IPS-11a (cell line): Measurements from ENCODE around the gene LSAMP.

Experiments
- H3K4me3 ChIP-seq: one replicate; pipeline ENCODE4 v1.5.1; 2013; ENCODE audit warnings: low read depth, low read length, control low read depth

LSAMP gene

DNA sequence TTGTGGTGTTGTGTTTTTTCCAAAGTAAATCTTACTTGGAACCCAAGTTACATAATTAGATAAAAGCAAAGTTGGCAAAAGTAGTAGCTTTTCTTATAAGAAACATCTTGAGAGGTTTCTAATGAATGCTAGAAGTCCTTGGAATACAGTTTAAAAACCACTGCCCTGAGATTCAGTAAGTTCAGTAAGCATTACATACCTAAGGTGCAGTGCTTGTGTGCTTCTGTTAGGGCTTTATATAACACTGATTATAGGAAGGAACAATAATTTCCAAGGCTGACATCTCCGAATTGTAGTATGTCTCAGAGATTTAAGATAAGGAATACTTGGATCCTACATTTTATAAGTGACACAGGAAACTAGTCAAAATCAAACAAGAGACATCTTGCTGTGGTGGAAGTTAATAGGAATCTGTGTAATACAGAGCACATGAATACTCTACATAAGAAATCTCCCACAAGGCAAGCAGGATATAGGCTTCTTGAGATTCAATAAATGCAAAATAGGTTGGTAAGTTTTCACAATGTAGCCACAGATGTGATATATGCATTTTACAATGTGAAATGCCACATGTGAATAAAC is 268.2 kb downstream of the LSAMP start:
- no peak overlapping the region for H3K4me3 ChIP-seq

DNA sequence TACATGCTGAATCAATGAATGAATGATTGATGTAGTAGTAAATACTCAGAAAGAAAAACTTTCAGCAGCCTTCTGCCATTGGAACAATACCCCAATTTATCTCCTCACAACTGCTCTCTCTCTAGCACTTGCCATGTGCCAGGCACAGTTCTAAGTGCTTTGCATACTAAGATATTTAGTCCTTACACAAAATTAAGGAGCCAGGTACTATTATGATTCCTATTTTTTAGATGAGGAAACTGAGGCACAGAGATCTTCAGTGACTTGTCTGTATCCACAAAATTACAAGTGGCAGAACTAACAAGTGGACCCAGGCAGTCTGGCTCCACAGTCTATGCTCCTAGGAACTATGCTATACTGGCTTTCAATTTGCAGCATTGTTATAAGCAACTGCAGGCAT is 279.2 kb downstream of the LSAMP start:
- H3K4me3 ChIP-seq, result no peak overlapping the region

DNA sequence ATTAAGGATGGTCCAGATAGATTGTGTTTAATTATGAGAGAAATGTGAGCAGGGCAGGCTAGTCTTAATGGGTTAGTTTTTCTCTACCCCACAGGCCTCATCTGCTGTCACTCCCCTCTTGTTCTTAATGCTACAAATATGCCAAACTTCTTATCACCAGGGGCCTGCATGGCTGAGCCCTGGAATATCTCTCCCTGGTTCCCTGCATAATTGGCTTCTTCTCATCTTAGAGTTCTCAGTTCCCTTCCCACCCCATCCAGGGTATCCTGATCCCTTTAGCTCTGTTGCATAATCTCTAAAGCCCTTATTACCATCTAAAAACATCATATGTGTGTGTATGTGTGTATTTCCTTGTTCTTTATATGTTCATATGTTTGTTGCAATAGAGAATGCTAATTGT is 279.6 kb downstream of the LSAMP start:
- no peak overlapping the region for H3K4me3 ChIP-seq

DNA sequence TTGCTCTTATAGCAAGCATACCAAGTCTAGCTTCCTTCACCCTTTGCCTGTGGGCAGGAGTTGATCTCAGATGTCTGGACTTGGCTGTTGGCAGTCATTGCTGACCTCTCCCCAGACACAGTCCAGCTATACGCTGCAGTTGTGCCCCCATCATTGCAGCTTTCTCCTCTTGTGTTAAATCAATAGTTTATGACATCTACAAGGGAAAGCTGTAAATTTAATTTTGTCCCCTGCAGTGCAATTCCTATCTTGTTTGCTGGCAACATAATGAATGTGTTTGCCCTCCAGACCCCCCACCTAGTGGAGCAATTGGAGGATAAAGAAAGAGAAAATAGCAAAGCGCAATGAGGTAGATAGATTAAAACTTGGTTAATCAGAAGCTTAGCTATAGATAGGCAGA is 280.2 kb downstream of the LSAMP start:
- no peak overlapping the region for H3K4me3 ChIP-seq

DNA sequence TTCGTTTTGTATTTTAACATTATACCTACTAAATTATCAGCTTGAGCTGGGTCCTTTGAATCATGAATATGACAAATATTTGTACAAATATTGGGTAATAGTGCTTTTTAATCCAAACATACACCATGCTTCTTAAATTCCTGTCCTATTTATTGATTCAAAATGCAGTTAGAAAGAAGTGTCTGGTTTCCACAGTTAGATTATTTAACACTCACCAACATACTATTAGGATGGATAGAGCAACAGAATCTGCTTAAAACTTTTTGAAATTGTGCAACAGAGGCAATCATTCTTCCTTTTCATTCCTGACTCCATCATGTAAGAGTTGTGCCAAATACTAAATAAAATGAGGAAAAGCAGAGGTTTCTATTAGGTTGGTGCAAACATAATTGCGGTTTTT is 281.2 kb downstream of the LSAMP start:
- H3K4me3 ChIP-seq, result no peak overlapping the region

DNA sequence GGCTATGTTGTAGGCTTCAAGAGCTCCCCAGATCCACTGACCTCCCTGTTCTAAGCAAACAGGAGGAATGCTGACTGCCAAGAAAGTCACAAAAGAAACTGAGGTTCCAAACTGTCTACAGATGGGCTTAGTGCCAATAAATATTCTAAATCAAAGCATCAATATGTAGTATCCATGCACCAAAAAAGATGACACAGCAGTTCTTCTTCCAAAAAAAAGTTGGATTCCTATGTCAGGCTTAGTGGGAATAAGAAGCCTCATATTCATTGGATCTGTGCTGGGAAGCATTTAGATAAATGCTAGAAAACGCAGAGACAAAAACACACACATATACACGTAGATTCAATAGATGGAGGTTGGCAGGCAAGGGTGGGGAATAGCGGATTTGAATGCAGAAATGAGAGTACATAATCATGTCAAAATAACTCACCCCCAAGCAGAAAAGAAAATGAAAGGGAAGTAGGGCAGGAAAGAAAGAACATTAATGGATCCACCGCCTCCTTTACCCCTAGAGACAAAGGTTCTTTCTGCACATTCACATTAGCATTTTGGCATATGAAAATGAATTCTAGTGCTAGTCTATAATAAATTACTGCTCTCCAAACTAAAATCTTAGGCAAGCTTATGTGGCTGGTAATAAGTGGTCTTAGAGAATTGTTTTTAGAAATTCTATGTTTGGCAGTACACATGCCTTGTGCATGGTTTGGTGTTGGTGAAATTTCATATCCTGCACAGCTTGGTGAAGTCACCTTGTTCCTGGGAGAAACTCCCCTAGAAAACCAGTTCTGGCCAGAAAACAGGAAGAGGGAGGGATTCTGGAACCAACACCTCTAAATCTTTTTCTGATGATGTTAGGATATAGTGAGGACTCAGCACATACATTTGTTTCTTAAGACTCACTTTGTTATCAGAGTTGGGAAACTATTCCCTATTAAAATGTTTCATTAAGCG is 283.4 kb downstream of the LSAMP start:
- H3K4me3 ChIP-seq, result no peak overlapping the region

DNA sequence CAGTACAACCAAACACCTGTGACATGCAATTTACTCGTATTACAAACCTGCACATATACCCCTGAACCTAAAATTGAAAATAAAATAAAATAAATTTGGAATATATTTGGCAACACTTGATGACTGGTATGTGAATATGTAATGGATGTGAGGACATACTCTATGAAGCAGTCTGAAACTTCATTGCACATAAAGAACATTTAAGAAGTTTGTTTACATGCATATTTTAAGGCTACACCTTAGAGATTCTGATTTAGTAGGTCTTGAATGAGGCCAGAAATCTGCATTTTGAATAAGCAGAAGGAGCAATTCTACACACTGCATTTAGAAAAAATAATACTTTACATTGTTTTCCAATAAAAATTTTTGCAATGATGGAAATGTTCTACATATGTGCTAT is 284.7 kb downstream of the LSAMP start:
- H3K4me3 ChIP-seq, result no peak overlapping the region

DNA sequence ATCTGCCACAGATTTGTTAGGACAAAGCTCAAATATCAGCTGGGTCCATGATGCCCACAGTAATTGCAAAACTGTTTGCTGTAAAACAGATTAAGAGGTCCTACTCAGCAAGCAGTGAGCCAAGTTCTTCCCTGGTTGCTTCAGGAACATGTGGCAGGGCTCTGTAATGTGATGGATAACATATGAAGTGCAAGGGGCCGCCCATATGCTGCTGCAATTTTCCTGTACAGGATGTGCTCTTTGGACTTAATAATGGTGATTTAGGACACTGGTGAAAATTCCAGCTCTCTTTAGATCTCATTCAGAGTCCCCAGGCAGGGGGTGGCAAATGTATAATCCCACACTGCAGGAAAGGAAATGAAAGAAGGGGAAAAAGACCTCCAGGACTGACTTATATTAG is 289.4 kb downstream of the LSAMP start:
- no peak overlapping the region for H3K4me3 ChIP-seq

DNA sequence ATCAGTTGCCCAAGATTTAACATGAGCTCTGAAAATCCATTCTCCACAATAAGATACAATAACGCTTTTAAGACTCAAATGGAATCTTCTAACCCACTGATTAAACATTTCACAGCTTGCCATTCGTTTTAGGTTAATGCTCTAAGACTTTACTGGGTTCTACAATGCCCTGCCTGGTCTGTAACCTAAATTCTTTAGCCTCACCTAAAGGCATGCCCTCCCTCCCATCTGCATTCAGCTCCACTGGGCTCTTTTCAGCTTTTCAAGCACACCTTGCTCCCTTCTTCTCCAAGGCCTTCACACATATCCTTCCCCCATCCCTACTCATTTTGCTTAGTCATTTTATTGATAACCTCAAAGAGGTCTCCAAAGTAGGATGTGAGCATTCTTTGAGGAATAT is 290.9 kb downstream of the LSAMP start:
- H3K4me3 ChIP-seq, result no peak overlapping the region

DNA sequence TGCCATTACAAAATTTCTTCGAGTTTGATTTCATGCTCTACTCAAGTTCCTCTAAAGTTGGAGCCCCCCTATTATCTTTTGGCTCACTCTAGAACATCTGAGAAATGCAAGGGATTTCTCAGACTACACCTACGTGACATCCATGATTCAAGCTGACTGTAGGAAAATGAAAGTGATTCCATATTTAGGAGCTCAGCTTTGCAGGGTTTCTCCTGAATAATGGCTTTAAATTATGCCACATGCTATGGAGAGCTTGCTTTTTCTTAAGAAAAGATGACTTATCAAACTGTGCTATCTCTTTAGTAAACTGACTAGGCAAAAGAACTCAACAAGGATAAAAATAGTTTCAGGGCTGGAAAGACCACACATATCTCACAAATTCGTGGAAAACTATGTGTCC is 292.1 kb downstream of the LSAMP start:
- no peak overlapping the region for H3K4me3 ChIP-seq

DNA sequence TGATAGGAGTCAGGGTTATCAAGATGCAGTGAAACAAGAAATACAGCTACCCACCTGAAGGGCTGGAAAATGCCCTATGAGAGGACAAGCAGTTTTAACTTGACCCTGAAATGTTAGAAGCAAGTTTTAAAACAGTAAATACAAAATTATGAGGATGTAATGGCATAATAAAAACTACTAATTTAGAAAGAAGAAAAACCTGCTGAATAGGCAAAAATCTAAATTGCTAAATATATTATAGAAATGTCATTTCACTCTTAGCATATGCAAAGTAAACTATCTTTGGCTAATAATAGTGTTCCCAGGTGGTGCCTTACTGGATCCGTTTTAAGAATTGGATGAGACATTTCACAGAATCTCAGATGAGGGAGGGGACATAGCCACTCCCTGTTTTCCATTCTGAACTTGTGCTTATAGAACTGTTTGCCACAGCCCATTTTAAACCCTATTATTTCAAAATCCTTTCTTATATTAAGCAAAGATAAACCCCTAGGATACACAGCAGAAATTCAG is 294.6 kb downstream of the LSAMP start:
- no peak overlapping the region for H3K4me3 ChIP-seq

DNA sequence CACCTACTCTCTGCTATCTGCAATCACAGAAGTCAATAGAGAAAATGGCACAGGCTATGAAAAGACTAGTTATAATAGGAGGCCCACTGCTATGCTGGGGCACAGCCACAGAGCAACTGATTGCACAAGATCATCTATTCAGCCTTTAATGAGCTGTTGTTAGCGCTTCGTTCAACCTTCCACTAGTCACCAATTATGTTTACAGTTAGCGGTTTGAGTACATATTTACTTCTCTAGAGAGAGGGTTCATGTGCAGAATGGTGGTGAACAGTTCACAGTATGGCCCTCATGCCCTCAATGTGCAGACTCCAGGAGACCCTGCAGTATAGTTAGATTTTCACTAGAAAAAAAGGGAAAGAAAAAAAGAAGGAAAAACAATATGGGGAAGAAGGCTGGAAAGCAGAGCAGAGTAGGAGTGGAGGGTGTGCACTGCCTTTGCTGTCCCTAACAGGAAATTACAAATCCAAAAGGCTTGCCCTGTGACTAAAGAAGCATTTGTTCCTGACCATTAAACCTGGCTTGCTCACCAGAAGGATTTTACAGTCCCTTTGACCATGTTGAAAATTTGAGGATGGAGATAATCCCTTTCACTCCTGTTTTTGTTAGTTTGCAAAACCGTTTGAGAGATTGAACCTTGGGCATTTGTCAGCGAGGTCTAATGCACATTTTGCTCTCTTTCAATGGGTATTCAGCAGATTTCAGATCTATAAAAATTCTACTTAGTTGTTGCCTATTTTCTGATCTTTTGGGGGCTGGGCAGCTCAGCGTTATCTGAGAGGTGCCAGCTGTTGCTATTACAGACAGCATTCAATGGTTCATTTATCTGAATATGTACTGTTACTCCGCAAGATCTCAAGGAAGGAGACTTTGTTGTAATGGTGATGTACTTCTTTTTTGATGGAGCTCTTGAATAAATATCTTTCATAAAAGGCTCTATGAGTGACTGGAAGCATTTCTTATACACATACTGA is 296.1 kb downstream of the LSAMP start:
- H3K4me3 ChIP-seq, result no peak overlapping the region

DNA sequence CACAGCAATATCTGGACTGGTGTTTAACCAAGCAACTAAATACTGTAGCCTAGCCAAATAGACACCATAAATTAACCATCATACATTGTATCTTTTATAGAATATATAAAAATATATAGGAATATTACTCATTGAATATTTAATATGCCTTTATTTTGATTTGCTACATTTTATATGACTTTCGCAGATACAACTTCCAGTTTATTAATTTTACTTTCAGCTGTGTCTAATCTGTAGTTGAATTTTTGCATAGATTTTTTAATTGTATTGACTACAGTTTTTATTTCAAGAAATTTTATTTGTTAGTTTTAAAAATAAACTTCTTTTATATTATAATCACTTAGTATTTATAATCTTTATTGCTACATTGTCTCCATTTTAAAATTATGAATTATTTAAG is 299.7 kb downstream of the LSAMP start:
- H3K4me3 ChIP-seq, result no peak overlapping the region

DNA sequence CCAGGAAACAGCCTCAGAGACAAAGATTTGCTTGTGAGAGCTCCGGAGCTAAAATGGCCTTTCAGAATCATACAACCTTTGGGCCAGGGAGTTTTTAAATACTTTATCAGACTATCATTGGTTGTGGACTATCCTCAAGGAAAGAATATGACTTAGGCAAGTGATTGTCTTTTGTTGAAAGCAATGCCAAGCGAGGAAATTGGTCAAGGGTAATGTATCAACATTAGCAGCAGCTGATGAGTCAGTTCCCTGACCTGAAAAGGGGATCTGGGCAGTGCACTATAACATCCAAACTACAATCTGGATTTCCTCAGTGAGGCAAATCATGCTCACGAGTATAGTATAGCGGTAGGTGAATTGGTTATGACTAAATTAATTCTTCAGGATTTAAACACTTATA is 303.6 kb downstream of the LSAMP start:
- no peak overlapping the region for H3K4me3 ChIP-seq

DNA sequence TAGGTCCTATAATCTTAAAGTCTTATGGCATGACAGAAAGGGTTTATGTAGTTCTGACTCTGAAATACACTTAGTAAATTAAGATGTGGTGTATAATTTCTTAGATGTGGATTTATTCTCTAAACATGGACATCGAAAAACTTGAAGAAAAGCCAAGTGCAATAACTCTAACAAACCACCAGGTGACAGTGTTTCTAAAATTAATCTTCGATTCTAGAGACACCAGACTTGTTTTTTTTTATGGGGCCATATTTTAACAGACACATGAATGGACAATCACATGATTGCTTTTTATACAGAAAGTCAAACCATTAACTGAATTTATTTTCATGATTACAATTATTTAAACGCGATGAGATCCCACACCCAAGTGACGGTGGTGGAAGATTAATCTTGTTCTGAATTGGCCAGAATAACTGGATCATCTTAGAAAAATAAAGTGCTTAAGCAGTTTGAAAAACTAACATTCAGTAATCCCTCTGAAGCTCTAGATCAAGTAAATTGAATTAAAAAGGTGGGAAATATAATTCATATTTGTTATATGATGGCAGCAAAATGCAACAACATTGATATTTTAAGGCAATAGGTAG is 305.1 kb downstream of the LSAMP start:
- no peak overlapping the region for H3K4me3 ChIP-seq

DNA sequence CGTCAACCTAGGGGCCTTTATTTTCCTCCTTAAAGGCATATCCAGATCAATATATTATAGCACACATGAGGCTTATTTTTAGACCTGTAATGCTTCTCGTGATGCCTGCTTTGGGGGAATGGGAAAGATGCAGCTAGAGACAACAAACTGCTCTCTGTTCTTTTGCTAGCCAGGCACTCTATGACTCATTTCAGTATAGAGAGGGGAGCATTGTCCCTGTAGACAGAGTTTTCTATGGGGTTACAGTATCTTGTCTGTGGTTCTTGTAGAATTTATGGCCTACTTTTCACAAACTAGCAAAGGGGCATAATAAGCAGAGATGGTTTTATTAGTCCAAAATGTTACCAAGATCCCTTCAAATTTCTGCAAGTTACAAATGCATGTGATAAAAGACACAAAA is 305.6 kb downstream of the LSAMP start:
- no peak overlapping the region for H3K4me3 ChIP-seq

DNA sequence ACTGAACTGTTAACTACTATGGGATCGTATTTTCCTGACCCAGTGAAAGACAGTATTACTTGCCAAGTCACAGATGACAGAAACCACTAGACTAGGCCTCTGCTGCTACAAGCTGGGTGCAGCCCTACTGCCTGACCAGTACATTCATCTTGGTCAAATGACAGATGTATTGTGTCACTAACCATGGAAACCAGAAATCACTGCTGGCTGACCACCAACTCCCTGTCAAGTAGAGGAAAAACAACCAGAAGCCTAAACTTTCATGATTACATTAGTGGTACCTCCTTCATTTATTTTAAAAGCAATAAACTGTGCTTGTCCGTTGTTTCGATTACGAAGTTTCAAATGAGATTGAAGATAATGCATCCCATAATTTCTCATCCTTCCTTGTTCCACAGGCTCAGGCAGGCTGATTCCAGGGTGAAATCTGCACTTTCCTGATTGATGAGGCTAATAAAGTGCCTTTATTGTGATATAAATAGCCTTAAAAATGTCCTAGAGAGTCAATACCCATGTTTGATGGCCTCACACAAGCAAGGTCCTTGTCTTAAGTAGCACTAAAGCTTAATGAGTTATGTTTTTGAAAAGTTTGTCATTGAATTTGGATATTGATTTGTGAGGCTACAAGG is 309.7 kb downstream of the LSAMP start:
- H3K4me3 ChIP-seq, result no peak overlapping the region

DNA sequence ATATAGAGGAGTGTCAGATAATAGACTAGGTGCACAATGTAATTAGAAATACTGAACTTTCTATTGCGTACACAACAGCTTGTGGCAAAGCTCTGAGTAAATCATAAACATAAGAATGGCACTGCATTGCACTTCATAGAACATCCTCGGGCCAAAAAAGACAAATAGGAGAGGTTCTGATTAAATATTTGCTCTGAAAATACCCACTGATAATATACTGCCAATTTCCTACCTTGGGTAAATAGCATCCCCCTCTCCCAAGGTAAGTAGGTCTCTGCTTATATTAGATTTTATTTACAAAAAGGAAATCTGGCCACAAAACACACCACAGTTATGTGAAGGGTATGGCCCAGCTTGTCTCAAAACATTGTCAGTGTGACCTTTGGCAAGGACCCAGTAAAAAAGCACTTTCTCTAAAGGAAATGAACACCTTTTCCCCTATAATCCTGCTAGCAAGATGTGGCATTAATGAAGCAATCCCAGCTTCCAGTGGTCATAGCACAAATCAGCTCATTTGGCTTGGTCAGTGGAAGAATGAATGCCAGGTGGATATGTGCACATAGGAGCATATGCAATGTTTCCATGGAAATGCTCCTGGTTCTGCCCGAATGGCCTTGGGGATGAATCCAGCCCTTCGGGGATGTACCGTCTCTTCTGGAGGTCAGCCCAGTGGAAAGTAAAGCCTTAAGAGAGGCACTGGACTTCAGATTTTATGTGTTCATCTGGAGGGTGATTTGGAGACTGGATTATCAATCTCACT is 315.9 kb downstream of the LSAMP start:
- H3K4me3 ChIP-seq, result no peak overlapping the region

DNA sequence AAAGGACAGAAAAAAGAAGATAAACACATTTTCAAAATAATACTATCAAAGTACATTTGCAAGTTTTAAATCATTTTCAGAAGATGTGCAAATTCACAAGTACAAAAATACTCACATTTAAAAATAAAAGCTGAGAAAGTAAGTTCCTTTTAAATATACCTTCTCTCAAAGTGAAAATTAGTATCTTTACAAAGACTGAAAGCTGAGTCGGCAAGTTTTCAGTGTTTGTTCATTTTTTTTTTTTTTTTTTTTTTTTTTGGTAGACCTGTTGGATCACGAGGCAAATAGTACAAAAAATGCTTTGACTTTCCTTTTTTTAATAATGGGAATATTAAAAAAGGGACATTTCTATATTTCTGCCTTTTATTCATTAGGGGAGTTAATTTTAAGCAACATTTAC is 317.8 kb downstream of the LSAMP start:
- H3K4me3 ChIP-seq, result no peak overlapping the region

DNA sequence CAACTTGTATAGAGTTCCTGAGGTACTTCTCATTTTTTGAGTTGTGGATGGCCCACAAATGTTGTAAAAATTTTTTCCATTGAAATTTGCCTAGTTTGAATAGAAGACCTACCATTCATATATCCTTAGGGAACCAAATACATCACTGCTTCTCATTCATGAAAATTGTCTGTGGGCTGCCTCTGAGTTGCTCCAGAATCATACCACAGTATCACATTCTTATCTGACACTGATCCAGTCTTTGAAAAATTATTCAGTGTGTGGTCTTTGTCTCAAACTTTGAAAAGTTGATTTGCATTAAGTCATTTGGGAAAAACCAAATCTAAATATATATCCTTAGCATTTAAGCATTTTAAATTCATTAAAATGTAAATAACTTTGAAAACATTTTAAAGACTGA is 321.1 kb downstream of the LSAMP start:
- H3K4me3 ChIP-seq, result no peak overlapping the region
